GM19240 (cell line): ENCODE measurements around the gene XPR1.
A peak's percentile ranks its signal among the peaks of the same experiment; 100 is the strongest.

ENCODE experiments used
- DNase-seq: peaks from one replicate; pipeline ENCODE4 v3.0.0; 2011; ENCODE audit warnings: low spot score; ENCODE audit not compliant: insufficient read length

XPR1 gene

DNA sequence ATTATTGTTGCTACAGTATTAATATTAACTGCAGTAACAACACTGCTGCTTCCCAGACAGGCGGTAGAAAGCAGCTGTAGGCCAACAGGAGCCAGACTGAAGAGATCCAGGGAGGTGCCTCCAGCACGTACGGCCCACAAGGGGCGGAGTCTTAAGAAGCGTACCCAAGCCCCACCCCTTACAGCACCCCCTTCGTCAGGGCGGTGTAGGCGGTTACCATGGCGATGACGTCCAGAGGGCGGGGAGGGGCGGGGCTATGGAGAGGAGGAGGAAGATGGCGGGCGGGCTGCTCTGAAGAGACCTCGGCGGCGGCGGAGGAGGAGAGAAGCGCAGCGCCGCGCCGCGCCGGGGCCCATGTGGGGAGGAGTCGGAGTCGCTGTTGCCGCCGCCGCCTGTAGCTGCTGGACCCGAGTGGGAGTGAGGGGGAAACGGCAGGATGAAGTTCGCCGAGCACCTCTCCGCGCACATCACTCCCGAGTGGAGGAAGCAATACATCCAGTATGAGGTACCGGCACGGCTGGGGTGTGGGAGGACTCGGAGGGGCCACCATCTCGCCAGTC is at the start of gene XPR1:
Gene XPR1, plus strand, starts transcription at position 257 of the 560 bp plus-strand sequence. Its CDS starts 180 bp downstream, at position 437.
- DNase-seq, result peak; percentile 72

GRCh38 chr1:180584869-180585268 is 47.0 kb upstream of the XPR1 start:
- no peak for DNase-seq

GRCh38 chr1:180585994-180586359 is 45.8 kb upstream of the XPR1 start:
- no peak for DNase-seq

DNA sequence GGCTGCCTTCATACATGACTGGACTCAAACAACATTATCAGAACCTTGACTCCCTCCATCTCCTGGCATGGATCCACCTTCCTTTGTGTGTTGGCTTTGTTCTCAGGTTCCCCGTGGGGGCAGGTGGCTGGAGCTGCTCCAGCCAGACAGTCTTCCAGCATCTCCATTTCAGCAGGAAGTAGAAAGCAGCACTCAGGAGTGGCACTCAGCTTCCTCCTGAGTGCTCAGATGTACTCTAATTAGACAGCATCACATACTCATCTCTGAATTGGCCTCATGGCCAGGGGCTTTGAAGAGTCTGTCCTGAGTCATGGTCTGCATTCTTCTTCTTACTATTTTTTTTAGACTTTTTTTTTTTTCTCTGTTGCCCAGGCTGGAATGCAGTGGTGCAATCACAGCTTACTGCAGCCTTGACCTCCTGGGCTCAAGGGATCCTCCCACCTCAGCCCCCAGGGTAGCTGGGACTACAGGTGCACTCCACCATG is 45.1 kb upstream of the XPR1 start:
- no peak for DNase-seq

DNA sequence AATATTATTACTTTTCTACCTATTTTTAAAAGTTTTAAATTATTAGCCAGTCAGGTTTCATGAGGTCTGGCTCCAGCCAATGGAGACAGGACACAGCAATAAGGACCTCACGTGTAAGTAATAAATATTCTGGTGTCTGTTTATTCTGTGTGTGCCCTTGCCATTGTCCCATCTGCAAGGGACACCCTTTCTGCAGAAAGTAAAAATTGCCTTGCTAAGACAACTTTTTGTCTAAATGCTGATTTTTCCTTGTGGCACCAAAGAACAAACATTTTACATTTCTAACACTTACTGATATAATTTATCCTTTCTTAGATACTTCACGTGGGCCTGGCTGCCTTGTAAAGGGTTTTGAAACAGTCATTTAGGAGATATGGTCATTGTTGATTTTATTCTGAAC is 43.7 kb upstream of the XPR1 start:
- DNase-seq, result no peak

DNA sequence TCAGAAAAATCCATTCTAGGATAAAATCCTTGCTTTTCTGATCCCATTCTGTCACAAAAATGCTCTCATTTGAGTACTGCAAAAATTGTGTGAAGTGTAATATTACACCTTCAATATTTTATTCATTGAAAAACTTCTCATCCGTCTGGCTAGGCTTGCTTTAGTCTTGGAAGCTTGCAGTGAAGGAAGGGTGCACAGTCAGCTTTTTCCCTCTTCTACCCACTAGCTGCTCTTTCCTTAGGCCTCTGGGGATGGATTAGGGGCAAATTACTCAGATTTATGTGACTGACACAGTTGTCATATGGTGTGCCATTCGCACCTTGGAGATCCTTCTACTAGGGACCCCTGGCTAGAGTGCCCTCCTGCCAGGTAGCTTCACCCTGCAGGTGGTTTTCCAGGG is 40.9 kb upstream of the XPR1 start:
- DNase-seq, result no peak

DNA sequence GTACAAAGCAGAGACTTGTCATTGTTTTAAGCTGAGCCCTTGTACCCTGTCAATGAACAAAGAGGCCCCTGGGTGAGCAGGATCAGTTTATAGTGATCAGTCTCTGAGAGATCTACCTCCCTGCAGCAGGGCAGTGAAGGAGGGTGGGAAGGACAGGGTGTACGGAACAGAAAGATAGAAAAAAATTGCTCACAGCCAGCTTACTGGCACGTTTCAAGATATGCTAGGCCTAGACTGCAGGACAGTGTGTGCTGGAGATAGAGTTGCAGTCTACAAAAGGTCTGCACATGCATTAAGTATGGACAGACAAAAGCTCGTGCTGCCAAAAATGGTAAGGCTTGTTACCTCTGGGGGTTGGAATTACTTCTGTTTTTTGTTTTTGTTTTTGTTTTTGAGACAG is 38.4 kb upstream of the XPR1 start:
- DNase-seq, result no peak

DNA sequence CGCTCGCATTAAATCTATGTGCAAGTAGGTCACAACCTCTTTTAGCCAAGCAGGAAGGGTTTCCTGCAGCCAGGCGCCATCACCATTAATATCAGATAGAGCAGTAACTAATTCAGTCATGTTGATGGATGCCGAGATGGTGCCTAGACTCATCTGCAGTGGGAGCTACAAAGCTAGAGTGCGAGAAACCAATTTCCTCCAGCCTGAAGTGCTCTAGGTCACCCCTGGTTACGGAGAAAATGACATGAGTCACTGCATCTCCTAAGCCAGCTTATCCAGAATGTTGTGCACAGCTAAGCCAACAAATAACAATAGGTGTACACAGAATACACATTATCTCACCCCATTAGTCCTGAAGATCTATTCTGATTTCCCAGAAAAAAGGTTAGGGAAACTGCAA is 37.1 kb upstream of the XPR1 start:
- DNase-seq, result no peak

GRCh38 chr1:180595966-180596365 is 35.9 kb upstream of the XPR1 start:
- no peak for DNase-seq

- no peak for DNase-seq
Measured at GRCh38 chr1:180597520-180597919, 34.3 kb upstream of the XPR1 start.

DNA sequence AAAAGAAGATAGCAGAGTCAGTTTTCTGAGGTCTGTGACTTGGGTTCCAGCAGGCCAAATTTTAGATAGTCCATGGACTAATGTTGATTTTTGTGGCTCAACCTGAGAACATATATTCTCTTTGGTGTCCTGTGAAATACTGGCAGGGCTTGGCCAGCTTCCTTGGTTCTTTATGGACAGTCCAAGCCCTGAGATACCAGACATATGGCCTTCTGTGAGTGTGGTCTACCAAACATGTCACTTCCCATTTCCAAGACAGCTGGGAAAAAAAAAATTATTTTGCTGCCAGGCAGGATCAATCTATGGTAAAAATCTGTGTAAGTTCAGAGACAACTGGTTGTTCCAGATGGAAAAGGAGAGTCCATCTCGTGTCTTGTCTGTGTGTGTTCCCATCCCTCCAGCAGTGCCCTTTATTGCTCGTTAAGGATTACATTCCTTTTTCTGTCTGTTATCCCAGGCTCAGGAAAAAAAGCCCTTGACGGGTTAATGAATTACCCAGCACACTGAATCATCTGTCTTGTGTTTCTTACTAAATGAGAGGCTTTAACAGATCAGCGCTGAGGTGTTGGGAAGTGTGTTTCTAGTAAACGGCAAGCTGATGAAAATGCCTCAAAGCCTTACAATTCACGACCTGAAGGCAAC is 33.4 kb upstream of the XPR1 start:
- DNase-seq, result no peak

DNA sequence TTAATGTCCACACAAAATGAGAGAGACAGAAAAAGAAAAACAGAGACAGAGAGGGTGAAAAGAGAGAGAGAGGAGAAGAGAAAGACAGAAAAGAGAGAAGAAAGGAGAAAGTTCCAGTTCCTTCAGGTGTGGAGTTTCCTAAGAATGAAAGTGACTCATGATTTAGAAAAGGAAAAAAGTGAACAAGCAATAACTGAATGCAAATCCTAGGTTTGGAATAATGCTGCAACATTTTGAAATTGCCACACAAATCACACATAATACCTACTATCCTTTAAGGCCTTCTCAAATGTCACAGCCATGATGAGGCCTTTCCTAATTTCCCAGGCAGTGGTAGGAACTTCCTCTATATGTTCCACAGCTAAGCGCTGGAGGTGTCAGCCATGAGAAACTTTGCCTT is 31.5 kb upstream of the XPR1 start:
- no peak for DNase-seq

DNA sequence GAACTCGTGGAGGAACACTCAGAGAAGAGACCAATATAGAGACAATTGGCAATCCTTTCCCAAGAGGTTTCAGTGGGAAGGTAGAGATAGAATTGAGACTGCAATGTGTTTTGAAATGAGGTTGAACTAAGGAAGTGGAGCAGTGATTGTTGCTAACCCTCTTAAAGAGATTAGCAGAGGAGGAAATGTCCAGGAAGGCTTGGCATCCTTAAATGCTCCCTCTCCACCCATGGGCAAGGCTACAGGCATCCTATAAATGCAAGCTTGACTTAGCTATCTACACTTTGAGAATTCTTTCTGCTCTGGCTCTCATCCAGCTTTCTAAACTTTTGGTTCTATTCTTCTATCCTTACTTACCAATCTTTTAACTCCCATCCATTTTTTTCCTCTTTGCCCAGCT is 30.3 kb upstream of the XPR1 start:
- no peak for DNase-seq

GRCh38 chr1:180603223-180603849 is 28.5 kb upstream of the XPR1 start:
- DNase-seq, result no peak

DNA sequence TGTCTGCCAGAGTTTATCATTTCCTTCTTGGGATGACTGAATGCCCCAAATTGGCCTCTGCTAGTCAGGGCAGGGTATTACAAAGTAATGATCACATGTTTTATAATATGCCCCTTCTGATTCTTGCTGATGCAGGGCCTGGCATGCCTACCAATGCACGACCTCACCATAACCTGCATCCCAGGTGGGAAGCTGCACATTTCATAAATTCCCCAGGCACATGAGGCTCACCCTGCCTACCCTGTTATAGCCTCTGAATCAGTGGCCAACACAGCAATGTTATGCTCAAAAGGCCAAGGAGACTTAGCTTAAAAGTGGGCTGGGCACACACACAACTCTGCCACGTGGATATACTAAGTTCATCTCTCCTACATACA is 28.0 kb upstream of the XPR1 start:
- no peak for DNase-seq

DNA sequence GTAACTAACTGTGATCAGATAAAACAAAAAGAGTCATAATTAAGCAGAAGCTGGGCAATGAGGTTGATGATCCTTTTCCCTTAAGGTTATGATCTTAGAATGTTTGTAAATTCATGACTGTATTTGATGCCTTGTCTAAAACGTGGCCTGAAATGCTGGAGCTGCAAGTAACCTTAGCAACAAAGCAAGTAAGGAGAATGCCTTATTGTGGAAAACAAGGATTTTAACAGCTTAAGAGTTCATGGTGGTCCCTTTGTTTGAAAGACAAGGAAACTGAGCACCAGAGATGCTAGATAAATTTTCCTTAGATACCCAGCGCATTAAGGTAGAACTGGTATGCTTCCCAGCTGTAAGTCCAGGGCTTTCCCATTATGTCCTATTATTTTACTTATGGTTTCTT is 25.7 kb upstream of the XPR1 start:
- no peak for DNase-seq

GRCh38 chr1:180609643-180610555 is 21.9 kb upstream of the XPR1 start:
- DNase-seq, result no peak

GRCh38 chr1:180610556-180611015 is 21.2 kb upstream of the XPR1 start:
- no peak for DNase-seq

DNA sequence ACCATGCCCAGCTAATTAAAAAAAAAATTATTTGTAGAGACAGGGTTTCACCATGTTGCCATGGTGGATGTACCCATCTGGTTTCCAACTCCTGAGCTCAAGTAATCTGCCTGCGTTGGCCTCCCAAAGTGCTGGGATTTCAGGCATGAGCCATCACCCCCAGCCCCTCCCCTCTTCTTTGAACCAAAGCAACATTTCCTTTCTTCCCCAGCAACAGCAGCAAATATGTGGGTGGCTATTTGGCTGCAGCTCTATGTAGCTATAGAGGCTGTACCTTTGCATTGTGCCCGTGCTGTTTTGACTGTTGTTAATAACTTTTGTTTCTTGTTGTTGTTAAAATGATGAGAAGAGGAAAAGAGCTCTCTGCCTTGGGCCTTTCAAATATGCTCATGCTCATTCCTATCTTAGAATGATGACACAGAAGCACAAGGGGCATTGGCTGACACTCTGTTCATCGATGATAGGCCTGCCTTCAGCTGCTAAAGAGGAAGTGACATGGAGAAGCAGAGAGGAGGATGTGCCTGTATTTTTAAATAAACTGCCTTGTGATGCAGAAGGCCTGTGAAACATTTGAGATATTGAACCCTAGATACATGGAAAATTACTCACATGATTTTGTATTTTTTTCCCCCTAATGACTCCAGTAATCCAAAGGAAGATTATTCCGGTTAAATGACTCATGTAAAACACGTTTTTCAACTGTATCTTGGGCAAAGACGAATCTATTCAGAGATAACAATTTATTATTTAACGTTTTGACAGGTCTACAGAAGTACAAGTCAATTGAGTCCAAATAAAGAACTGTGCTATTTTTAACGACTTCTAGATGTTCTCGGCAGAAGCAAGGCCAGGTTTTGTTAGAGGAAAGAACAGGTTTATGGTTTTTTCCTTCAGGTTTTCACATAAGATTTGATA is 20.5 kb upstream of the XPR1 start:
- DNase-seq, result no peak

DNA sequence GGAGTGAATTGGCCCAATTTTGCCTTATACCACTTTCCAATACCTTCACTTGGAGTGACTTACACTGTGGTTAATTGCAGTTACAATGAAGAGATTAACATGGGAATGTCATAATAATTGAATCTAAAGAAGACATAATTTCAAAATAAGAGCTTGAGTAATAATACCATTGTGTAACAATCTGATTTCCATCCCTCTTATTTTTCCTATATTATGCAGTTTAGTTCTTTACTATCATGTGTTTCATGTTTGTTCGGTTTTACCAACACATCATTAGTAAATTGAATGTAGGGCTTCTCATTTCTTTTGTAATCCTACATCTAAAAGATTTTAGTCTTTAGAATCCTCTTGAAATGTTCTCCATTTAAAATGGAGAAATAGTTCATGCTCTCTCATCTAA is 19.2 kb upstream of the XPR1 start:
- no peak for DNase-seq

- DNase-seq, result no peak
Measured at GRCh38 chr1:180614730-180615129, 17.1 kb upstream of the XPR1 start.
